ENCODE results near the gene KPNA6.
"Not testable (repeated sequence)": the region's sequence is repeated elsewhere in the genome, so short reads cannot be mapped to it uniquely, and the experiment has no call there.

Gene KPNA6

DNA sequence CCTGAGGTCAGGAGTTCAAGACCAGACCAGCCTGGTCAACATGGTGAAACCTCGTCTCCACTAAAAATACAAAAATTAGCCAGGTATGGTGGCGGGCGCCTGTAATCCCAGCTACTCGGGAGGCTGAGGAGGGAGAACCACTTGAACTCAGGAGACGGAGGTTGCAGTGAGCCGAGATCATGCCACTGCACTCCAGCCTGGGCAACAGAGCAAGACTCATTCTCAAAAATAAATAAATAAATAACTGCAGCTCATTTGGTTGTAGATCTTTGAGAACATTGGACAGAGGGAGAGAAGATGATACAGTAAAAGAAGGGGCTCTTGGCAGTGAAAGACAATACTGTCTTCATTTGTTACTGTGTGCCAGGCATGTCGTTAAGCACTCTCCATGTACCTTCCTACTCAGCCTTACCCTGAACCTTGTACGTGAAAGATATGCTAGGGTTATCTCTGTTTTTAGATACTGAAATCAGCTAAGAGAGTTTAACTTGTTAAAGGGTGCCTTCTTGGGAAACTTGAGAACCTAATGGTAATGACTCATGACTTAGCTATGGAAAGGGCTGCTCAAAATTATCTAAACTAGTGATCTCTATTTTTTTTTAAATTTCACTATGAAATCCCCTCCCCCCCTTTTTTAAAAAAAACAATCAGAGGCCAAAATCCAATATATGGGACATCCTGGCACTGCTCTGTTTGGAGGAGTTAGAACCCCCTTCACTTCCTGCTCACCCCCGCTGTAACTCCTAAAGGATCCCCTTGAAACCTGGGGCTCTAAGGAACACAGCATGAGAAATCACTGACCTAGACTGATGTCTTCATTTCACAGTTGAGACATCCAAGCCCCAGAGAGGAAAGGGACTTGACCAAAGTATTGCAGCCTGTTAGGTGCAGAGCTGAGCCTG is 6.8 kb upstream of the KPNA6 start:
- DNase-seq (ENCODE audit: low read depth) = peak; percentile 82

GRCh38 chr1:32104127-32104526 is 3.7 kb upstream of the KPNA6 start:
- no peak for DNase-seq (ENCODE audit: low read depth)

DNA sequence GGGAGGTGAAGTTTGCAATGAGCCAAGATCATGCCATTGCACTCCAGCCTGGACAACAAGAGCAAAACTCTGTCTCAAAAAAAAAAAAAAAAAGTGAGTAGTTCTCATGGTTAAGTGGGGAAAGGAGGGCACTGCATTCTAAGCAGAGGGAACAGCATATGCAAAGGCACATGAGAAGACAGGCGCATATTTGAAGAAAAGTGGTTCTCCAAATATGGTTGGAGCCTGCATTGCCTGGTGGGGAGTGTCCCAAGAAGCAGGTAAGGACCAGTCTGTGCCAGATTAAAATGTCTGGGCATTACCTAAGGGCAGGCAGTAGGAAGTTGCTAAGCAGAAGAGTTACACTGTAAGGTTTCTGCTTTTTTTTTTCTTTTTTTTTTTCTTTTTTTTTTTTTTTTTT is 2.5 kb upstream of the KPNA6 start:
- no peak for DNase-seq (ENCODE audit: low read depth)

GRCh38 chr1:32106663-32107275 is 1.1 kb upstream of the KPNA6 start:
- DNase-seq (ENCODE audit: low read depth) = no peak

DNA sequence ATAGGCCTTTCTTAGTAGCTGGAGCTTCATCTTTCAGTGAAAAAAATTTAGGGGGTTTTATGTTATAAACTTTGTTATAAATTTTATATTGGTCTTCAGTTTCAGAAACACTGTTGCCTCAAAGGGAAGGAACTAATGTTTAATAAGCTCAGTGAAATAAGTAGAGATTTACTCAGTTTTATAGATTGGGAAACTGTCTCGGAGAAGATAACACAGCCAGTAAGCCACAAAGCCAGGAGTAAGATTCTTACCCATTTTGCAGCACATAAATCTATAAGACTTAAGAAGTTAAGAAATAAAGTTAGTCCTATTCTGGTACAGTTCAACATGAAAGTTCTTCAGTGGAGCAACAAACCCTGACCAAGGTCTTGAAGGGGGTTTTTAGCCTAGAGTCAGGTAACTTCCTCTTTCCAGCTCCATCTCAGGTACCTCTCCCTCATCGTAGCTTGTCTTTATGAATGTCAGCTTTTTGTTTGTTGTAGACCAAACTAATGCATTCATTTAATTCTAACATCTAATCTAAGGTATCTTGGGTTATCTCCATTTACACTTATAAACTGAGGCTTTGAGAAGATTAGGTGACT is 3.3 kb downstream of the KPNA6 start:
- DNase-seq (ENCODE audit: low read depth) = no peak

- no peak for DNase-seq (ENCODE audit: low read depth)
Measured at GRCh38 chr1:32111789-32112188, 3.9 kb downstream of the KPNA6 start.

DNA sequence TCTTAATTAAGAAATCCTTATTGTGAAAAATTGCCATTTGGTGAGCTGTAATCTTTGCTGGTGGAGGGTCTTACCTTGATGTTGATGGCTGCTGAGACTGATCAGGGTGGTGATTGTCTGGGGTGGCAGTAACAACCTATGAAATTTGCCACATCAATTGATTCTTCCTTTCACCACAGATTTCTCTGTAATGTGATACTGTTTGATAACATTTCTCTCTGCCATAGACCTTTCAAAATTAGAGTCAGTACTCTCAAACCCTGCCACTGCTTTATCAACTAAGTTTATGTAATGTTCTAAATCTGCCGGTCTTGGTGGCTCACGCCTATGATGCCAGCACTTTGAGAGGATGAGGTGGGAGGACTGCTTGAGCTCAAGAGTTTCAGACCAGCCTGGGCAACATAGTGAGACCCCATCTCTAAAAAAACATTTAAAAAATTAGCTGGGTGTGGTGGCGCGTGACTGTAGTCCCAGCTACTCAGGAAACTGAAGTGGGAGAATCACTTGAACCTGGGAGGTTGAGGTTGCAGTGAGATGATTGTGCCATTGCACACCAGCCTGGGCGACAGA is 5.0 kb downstream of the KPNA6 start:
- DNase-seq (ENCODE audit: low read depth) = no peak

DNA sequence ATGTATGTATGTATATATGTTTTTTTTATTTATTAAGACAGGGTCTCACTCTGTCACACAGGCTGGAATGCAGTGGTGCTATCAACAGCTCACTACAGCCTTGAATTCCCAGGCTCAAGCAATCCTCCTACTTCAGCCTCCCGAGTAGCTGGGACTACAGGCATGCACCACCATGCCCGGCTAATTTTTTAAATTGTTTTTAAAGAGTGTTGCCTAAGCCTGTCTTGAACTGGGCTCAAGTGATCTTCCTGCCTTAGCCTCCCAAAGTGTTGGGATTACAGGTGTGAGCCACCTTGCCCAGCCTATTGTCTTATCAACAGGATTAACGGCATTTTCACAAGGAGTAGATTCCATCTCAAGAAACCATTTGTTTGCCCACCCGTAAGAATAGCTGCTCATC is 5.6 kb downstream of the KPNA6 start:
- DNase-seq (ENCODE audit: low read depth) = not testable (repeated sequence)

GRCh38 chr1:32114420-32114819 is 6.6 kb downstream of the KPNA6 start:
- DNase-seq (ENCODE audit: low read depth) = no peak

- DNase-seq (ENCODE audit: low read depth) = no peak
Measured at GRCh38 chr1:32115496-32115895, 7.6 kb downstream of the KPNA6 start.

- no peak for DNase-seq (ENCODE audit: low read depth)
Measured at GRCh38 chr1:32116531-32116930, 8.7 kb downstream of the KPNA6 start.

DNA sequence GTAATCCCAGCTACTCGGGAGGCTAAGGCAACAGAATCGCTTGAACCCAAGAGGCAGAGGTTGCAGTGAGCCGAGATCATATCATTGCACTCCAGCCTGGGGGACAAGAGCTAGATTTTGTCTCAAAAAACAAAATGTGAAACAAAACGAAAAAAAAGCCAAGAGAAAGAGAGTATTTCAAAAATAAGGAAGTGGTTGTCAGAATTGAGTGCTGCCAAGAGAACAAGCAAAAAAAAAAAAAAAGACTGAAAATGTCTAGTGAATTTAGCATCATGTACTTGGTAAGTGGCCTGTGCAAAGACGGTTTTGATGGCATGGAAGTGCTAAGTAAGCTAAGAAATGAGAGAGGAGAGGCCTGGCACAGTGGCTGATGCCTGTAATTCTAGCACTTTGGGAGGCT is 14.3 kb downstream of the KPNA6 start:
- DNase-seq (ENCODE audit: low read depth) = no peak

GRCh38 chr1:32123361-32123760 is 15.5 kb downstream of the KPNA6 start:
- DNase-seq (ENCODE audit: low read depth) = not testable (repeated sequence)

- no peak for DNase-seq (ENCODE audit: low read depth)
Measured at GRCh38 chr1:32125313-32125712, 17.5 kb downstream of the KPNA6 start.

DNA sequence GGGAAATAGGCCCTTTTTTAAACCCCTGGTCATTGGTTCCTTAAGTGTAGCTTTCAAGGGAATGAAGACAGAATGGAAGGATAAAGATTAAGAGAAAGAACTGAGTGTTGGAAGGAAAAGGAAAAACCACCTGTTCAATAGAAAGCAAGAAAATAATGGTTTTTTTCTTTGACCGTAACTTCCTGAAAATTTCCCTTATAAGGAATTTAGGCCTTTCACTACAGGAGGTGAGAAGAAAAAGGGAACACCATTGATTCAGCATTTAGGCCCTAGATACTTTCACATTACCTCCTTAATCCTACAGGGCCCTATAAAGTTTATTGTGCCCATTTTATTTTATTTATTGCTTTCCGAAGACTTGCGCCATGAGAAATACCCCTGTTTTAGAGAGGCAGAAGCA is 18.9 kb downstream of the KPNA6 start:
- no peak for DNase-seq (ENCODE audit: low read depth)

- DNase-seq (ENCODE audit: low read depth) = no peak
Measured at GRCh38 chr1:32127409-32128198, 19.7 kb downstream of the KPNA6 start.

- DNase-seq (ENCODE audit: low read depth) = no peak
Measured at GRCh38 chr1:32128479-32128878, 20.6 kb downstream of the KPNA6 start.

GRCh38 chr1:32128964-32129363 is 21.1 kb downstream of the KPNA6 start:
- DNase-seq (ENCODE audit: low read depth) = no peak

DNA sequence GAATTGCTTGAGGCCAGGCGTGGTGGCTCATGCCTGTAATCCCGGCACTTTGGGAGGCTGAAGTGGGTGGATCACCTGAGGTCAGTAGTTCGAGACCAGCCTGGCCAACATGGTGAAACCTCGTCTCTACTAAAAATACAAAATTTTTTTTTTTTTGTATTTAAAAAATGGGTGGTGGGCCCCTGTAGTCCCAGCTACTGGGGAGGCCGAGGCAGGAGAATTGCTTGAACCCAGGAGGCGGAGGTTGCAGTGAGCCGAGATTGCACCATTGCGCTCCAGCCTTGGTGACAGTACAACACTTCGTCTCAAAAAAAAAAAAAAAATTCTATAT is 26.1 kb downstream of the KPNA6 start:
- not testable (repeated sequence) for DNase-seq (ENCODE audit: low read depth)

DNA sequence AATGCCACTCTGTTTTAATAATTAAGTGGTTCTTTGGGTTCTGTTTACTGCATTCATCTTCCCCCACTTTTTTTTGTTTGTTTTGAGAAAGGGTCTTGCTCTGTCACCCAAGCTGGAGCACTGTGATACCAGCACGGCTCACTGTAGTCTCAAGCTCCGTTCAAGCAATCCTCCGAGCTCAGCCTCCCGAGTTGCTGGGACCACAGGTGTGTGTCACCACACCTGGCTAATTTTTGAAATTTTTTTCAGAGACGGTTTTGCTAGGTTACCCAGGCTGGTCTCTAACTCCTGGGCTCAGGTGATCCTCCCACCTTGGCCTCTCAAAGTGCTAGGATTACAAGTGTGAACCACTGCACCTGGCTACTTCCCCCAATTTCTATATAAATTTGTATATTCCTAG is 29.3 kb downstream of the KPNA6 start:
- DNase-seq (ENCODE audit: low read depth) = no peak

- DNase-seq (ENCODE audit: low read depth) = no peak
Measured at GRCh38 chr1:32138965-32139364, 31.1 kb downstream of the KPNA6 start.
